ENCODE results near the gene FAM110D.

FAM110D gene

DNA sequence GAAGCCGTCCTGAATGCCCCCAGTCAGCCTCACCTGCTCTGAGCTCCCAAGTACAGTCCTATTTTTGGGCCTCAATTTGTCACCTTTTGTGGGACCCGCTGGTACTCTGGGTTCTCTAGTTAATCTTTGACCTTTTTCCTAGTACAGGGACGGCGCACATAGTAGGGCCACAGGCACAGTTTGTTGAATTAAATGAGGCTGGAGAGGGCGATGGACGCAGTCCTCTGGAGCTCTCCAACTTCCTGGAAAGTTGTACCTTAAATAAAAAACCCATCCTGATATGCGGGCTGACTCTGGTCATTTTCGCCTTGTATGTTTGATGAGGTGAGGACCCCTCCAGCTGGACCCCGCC, 4.8 kb downstream of the FAM110D start:
- DNase-seq (ENCODE audit: low read depth), result no peak

DNA sequence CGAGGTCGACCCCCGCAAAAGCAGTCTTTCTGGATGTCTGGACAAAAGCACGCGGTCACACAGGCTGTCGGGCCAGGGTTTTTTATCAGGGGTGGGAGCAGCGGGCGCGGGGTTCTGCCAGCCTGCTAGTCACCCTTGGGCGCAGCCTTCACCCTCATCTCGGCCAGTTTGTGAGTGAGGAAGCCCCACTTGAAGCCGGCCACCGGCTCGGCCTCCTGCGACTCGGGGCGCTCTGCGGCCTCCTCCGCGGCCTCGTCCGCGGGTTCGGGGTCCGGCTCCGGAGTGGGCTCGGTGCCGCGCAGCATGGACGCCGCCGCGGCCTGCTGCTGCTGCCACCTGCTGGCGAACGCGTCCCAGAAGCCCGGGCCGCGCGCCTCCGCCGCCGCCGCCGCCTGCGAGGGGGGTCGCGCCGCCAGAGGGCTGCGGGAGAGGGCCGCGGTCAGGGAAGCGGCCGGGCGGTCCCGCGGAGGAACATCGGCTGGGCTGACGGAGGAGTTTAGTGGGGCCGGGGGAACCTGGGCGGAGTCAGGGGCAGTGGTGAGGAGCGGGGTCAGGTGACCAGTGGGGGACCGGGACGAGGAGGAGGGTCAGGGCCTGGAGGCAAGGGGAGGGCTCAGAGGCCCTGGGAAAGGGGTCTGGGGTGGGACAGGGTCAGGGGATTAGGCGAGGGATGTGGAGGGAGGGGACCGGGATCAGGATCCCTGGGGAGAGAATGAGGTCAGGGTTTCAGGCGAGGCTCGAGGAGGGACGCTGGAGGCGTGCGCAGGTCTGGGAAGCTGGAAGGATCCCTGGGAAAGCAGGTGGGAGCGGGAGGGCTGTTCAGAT, 5.4 kb downstream of the FAM110D start:
- no peak for DNase-seq (ENCODE audit: low read depth)

DNA sequence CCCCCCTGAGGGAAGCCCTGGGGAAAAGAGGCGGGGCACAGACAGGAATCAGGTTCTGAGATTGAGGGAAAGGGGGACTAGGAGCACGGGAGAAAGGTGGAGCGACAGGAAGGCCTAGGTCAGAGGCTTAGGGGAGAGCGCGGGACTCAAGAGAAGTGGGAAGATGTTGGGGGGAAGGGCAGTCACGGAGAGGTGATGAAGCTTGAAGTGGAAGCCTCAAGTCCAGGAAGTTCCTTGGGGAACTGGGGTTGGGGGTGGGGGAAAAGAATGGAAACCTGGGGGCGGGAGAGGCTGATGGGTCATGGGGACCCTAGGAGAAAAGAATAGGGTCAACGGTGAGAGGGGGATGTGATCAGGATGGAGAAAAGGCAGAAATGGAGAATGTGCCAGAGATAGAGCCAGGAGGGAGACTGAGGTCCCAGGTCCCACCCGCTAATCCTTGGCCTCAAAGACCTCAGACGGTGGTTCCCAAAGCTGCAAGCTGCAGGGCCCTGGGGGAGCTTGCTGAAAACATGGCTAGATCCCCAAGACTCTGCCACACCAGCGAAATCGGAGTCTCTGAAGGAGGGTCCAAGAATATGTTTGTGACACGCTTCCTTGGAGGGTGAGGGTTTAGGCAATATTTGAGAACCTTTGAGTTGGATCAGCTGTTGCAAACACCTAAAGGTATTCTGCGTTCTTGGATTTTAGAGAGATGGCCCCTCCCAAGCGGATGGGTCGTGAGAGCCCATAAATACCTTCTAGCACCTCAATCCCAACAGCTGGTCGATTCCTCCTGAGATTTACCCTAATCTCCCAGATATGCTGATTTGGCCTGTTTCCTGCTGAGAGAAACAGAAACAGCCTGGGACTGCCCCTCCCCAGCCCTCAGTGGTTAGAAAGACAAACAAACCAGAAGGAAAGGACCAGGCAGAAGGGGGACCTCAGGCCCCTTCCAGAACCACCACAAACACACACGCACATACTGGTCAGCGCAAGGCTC, 6.3 kb downstream of the FAM110D start:
- no peak for DNase-seq (ENCODE audit: low read depth)

DNA sequence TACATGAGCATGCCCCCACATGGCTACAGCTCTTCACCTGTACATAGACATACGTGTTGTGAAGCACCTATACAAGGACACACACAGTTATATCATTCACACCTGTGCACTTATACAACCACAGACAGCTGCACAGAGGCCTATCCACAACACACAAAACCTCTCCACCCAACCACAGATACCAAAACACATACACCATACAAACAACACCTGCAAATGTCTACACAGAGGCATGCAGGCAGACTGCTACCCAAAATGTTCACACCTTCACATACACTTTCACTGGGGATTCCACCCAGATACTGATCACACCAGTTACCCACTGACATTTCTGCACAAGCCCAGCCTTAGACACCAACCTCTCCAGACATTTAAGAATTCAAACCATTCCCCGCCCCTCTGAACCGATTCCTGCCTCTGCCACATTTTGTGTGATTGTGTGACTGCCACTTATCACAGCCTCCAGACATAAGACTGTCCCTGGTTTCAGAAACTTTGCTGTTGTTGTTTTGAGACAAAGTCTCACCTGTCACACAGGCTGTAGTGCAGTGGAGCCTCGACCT, 7.9 kb downstream of the FAM110D start:
- DNase-seq (ENCODE audit: low read depth), result no peak

DNA sequence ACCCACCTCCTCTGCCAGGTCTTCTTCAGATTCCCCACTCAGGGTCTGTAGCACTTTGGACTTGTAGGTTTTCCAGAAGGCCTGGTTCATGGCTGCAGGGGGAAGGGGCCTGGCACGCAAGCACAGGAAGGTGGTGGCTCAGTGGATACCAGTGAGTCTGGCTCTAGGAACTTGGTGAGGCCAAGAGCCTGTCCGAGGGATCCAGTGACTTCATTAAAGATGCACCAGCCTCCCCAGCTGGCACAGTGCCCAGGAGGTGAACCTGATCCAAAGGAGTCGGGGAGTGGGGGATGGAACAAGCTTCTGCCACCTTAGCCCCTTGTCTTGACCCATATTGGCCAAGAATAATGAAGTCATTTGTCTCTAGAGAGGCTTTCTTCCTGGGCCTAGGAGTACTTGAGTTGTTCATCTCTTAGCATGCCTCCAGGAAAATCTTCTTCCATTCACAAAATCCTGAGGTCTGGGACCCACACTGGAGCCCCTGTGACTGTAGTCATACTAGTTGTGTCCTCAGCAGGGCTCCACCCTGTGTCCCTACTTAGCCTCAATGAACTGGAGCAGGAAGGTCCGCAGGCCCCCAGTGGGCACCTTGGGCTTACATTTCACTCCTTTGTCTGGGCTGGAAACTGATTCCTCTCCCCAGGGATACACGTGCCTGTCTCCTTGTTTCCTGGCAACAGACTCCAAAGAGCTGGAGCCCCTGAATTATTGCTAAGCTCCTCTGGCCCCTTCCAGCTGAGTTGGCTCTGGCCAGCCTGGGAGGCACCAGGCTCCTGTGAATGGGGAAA, 9.7 kb downstream of the FAM110D start, which contains the start of gene C1orf232:
Gene C1orf232, minus strand, starts transcription at position 554 of the 788 bp plus-strand sequence. Its CDS starts 464 bp downstream, at position 90.
- DNase-seq (ENCODE audit: low read depth), result no peak

DNA sequence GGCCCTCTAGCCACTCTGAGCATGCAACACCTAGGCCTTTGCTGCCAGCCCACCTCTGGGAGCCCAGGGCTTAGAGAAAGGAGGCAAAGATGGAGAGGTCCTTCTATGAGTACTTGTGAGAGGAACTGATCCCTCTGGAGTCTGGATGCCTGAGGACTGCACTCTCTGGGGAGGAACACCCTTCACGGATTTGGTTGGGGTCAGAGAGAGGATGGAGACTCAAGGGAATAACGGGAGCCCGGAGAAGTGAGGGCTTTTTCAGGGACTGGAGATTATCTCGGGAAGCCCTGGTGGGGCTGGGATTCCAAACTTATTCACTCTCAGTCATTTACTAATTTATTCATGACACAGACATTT, 10.3 kb downstream of the FAM110D start:
- no peak for DNase-seq (ENCODE audit: low read depth)

DNA sequence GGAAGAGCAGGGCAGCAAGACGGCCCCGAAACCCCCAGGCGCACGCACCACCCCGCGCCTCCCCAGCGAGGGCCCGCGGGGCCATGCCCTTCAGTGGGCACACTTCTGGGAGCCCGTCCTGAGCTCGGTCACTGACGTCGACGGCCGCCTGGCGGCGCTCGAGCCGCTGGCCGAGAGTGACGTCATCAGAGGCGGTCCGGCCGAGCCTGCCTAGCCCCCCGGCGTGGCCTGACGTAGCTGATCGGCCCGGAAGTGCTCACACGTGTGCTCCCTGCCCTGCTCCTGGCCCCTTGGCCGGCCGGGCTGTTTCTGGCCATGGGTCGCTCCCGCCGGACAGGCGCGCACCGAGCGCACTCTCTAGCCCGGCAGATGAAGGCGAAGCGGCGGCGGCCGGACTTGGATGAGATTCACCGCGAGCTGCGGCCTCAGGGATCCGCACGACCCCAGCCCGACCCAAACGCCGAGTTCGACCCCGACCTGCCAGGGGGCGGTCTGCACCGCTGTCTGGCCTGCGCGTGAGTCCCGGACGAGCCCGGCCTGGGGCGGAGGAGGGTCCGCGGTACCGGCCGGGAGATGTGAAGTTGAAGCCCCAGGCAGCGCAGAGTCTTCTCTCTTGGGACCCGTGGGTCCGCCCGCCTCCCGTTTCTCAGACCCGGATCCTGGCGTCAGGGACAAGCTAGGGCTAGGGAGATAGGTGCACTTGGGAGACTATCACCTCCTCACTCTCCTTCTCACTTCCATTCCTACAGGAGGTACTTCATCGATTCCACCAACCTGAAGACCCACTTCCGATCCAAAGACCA, 11.0 kb downstream of the FAM110D start, which contains the start of gene ZNF593:
Gene ZNF593, plus strand, starts transcription at position 240 of the 803 bp plus-strand sequence. Its CDS starts 76 bp downstream, at position 316.
- DNase-seq (ENCODE audit: low read depth), result peak; percentile 81

DNA sequence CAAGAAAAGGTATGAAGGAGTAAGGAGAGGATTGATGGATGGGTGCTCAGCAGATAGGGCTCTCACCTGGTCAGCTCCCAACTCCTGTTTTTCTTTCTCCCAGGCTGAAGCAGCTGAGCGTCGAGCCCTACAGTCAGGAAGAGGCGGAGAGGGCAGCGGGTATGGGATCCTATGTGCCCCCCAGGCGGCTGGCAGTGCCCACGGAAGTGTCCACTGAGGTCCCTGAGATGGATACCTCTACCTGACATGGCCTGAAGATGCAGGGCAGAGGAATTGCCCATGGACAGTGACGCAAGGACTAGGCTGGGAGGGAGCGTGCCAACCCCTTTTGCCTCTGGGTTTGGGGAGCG, 11.6 kb downstream of the FAM110D start:
- DNase-seq (ENCODE audit: low read depth), result no peak

DNA sequence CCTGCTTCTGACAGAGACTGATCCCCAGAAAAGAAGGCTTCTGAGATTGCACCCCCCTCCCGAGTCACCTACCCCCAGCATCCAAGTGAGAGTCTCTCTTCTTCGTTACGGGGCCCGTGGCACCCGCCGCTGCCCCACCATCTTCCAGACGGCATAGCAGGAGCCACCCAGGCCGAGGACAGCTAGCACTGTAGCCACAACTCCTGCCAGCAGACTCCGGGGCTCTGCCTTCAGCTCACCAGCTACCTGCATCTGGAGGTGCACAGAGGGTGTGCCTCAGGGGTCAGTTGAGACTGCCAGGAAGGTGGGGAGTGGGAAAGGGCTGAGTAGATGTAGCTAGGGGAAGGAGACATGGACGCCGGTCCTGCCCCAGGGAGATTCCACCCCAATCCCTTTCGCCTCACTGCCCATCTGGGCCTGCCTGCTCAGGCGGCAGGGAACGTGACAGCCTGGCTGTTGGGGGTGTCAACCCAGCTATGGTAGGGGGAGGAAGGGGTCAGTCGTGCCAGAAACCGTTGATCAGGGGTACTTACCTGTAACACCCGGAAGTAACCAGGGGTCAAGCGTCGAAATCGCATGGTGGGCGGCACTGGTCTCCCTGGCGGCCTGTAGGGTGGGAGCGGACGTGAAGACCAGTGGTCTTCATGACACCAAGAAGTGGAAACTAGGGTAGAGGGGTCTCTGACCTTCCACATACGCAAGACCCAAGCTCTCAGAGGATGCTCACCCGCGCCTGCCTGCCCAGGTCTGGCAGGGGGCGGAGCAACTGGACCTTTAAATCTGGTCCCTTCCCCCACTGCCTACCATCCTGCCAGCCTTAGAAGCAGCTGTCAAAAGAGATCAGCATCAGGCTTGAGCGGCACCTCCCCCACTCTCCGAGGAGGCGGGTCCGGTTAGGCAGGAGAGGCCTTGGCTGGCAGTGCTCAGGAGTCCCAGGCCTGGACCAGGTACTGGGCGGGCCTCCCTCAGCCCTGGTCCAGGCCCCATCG, 12.5 kb downstream of the FAM110D start, which contains the start of gene ZNF593OS:
Gene ZNF593OS, minus strand, starts transcription at position 749 of the 989 bp plus-strand sequence. Its CDS starts 171 bp downstream, at position 578.
- no peak for DNase-seq (ENCODE audit: low read depth)

DNA sequence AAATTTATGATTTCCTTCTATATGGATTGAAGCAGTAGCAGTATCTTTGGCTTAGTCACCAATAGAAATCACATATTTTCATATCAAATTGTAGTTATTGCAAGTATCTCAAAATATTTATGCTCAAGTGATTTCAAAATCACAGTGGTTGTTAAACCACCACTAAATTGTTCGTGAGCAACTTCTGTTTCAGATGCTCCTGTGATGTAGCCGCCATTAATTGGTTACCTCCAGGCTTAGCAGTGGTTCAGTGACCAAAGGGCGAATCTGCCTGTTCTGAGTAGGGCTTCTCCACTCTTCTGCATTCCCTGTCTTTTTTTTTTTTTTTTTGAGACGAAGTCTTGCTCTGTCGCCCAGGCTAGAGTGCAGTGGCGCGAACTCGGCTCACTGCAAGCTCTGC, 16.5 kb downstream of the FAM110D start:
- no peak for DNase-seq (ENCODE audit: low read depth)

DNA sequence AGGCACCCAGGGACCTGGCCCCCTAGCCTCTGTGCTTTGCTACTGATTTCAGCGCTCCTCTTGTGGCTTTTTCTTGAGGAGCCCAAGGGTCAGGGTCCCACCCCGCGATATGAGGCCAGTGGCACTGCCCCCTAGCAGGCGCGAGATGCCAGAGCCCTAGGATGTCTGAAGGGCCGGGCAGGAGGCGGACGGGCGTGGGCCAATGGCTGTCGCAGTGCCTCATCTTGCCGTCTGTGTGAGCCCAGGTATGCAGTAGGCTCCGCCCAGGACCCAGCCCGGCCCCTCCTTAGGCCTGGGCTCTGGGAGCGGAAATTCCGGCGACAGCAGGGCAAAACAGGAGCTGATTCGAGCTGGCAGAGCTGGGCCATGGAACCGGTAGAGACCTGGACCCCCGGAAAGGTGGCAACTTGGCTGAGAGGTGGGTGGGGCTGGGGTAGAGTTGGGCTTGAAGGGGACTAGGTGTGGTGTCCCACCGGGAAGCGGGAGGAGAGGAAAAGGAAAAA, 18.4 kb downstream of the FAM110D start, which contains the start of gene CNKSR1:
Gene CNKSR1, plus strand, starts transcription at position 310 of the 503 bp plus-strand sequence. Its CDS starts 57 bp downstream, at position 367.
- DNase-seq (ENCODE audit: low read depth), result no peak

DNA sequence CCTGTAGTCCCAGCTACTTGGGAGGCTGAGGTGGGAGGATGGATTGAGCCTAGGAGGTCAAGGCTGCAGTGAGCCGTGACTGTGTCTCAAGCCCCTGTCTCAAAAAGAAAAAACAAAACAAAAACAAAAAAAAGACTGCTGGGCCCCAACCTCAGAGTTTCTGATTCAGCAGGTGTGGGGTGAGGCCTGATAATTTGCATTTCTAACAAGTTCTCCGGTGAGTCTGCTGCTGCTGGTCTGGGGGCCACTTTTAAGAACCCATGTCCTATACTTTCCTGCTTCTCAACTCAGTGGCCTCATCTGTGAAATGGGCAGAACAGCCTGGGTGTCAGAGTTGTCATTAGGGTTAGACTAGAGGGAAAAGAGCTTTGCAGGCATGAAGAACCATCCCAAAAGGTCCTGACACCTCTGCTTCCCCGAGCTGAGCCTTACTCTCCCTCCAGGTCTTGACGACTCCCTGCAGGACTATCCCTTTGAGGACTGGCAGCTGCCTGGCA, 21.2 kb downstream of the FAM110D start:
- no peak for DNase-seq (ENCODE audit: low read depth)

DNA sequence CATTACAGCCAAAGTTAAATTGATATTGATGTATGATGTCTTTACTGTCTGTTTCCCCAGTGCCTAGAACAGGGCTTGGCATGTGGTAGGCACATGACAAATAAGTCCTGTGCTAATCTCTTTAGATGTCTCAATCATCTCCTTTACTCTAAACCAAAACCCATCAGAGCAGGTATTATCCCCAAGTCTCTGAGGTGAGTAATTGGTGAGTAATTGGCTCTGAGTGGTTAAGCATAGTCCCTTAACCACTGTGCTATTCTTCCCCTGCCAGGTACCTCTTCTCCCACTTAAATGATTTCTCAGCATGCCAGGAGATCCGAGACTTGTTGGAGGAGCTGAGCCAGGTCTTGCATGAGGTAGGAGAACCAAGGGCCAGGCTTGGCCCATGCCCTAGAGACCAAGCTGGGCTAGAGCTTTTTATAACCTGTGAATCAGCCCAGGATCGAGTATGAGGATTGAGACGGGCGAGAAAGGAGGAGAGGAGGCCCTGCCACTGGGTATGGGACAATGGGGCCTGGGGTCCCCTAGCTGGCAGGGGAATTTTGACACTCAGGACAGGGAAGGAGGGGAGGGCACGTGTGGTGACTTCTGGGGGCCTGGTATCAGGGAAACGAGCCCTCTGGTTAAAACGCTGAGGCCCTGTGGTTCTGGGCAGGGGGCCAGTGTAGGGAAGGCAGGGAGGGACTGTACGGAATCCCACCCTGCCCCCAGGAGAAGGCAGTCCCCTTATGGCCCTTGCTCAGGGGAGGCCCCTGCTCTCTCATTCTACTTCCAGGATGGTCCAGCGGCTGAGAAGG, 22.9 kb downstream of the FAM110D start:
- DNase-seq (ENCODE audit: low read depth), result no peak

DNA sequence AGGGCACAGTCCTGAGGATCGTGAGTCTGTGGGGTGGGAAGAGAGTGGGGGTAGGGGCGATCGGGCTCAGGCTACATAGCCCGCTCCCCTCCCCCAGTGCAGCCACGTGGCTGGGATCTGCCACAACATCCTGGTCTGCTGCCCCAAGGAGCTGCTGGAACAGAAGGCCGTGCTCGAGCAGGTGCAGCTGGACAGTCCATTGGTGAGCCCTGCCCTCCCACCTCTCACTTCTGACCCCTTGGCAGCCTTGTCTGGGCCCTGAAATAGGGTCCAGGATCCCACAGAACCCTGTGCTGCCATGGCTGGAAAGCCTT, 23.5 kb downstream of the FAM110D start:
- DNase-seq (ENCODE audit: low read depth), result no peak

DNA sequence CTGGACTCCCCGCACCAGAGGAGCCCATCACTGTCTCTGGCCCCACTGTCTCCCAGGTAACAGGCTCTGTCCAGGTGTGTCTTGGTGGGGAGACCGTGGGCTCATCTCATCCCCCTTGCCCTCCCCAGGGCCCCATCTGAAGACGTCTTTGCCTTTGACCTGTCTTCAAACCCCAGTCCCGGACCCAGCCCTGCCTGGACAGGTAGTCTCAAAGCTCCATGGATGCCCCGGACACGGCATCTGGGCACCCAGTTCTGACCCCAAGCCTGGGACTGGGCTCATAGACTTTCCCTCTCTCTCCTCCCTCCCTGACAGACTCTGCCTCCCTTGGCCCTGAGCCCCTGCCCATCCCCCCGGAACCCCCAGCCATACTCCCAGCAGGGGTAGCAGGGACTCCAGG, 25.2 kb downstream of the FAM110D start:
- DNase-seq (ENCODE audit: low read depth), result no peak

DNA sequence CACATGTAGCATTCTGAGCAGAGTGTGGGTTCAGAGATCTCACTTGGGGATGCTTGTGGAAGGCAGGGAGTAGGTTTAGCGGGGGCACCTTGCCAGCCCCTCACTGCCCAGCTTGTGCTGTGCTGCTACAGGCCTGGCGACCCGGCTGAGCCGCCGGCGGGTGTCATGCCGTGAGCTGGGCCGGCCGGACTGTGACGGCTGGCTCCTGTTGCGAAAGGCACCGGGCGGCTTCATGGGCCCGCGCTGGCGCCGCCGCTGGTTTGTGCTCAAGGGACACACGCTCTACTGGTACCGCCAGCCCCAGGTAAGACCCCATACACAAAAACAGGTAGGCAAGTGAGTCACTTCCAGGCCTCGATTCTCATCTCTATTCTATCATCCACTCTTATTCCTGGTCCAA, 26.0 kb downstream of the FAM110D start:
- no peak for DNase-seq (ENCODE audit: low read depth)

DNA sequence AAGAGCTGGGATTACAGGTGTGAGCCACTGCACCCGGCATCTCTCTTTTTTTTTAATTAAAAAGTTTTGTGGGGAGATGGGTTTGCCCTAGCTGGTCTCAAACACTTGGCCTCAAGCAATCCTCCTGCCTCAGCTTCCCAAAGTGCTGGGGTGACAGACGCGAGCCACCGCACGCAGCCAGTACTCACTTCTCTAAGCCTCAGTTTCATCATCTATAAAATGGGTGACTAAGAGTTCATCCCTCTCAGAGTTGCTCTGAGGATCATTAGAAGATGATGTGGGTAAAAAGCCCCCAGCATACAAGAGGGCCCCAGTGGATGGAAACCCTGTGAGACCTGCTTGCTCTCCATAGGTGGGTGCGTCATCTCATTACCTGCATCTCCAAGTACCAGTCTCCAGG, 29.0 kb downstream of the FAM110D start:
- DNase-seq (ENCODE audit: low read depth), result no peak

DNA sequence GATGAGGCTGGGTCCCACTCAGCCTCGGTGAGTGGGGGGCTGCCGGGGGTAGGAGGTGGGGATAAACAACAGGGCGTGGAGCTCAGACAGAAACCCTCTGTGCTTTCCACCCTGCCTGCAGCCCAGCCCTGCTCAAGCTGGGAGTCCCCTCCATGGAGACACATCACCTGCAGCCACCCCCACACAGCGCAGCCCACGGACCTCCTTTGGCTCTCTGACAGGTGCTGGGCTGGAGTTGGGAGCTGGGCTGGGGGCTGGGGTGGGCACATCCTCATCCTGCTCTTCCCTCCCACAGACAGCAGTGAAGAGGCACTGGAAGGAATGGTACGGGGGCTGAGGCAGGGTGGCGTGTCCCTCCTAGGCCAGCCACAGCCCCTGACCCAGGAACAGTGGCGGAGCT, 29.6 kb downstream of the FAM110D start:
- no peak for DNase-seq (ENCODE audit: low read depth)
